ENCODE data around the gene LPCAT2. TPM values are rescaled to one million over a fixed set of nuclear protein-coding genes. Genes with fewer than 3 reads are reported as not detected.
A peak's percentile ranks its signal among the peaks of the same experiment; 100 is the strongest.

The LPCAT2 gene
- total RNA-seq, 1 donor from 2014 or later = 74.4 TPM

DNA sequence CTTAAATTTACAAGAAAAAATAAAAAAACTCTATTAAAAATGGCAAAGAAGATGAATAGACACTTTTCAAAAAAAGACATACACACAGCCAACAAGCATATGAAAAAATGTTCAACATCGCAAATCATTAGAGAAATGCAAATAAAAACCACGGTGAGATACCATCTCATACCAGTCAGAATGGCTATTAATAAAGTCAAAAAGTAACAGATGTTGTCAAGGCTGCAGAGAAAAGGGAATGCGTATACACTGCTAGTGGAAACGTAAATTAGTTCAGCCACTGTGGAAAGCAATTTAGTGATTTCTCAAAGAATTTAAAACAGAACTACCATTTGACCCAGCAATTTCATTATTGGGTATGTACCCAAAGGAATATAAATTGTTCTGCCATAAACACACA, 89.1 kb downstream of the LPCAT2 start:
- Mint-ChIP-seq H3K9me3 (ENCODE audit: unreplicated experiment) (peaks cover 1% of the 10 kb centered on the region), H3K4me3 (ENCODE audit: unreplicated experiment) (no peak overlapping the region)
- TF ChIP-seq, protein P1, sequence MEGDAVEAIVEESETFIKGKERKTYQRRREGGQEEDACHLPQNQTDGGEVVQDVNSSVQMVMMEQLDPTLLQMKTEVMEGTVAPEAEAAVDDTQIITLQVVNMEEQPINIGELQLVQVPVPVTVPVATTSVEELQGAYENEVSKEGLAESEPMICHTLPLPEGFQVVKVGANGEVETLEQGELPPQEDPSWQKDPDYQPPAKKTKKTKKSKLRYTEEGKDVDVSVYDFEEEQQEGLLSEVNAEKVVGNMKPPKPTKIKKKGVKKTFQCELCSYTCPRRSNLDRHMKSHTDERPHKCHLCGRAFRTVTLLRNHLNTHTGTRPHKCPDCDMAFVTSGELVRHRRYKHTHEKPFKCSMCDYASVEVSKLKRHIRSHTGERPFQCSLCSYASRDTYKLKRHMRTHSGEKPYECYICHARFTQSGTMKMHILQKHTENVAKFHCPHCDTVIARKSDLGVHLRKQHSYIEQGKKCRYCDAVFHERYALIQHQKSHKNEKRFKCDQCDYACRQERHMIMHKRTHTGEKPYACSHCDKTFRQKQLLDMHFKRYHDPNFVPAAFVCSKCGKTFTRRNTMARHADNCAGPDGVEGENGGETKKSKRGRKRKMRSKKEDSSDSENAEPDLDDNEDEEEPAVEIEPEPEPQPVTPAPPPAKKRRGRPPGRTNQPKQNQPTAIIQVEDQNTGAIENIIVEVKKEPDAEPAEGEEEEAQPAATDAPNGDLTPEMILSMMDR (IDR thresholded peaks at IDR 0.05; ENCODE audit: insufficient read depth, low read depth, low read length) = no peak
- TF ChIP-seq EZH2 (IDR thresholded peaks at IDR 0.05; ENCODE audit: insufficient read depth, low read length) = no peak

DNA sequence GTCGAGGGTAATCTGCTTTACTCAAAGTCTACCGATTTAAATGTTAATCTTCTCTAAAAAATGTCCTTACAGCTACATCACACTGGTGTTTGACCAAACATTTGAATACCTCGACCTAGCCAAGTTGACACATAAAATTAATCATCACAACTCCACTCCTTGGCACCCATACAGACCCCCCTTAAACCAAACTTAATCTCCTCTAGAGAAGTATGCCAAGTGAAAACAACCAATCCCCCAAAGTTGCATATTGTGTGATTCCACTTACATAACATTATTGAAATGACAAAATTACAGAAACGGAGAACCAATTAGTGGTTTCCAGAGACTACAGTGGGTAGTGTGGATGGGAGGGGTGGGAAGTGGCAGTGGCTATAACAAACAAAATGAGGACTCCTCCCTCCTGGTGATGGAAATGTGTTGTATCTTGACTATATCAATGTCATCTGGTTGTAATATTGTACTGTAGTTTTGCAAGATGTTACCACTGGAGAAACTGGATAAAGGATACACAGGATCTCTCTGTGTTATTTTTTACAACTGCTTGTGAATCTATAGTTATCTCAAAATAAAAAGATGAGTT, 97.0 kb downstream of the LPCAT2 start:
- DNase-seq (ENCODE audit: low read depth) = peak; percentile 17
- H3K9ac ChIP-seq (ENCODE audit: low read length) = no peak overlapping the region
- TF ChIP-seq, protein P1 (IDR thresholded peaks at IDR 0.05; ENCODE audit: insufficient read depth, low read depth, low read length) = no peak
- TF ChIP-seq EZH2 (IDR thresholded peaks at IDR 0.05; ENCODE audit: insufficient read depth, low read length) = no peak
- H3K27me3 ChIP-seq (ENCODE audit: insufficient read depth, low read length) = no peaks in the 10 kb centered on the region
- peaks cover 9% of the 10 kb centered on the region for H3K9me3 Mint-ChIP-seq (ENCODE audit: unreplicated experiment)
- H3K27me3 Mint-ChIP-seq (ENCODE audit: low read depth, unreplicated experiment) = no peaks in the 10 kb centered on the region
- H3K27ac ChIP-seq (ENCODE audit: low read depth, low read length) = no peak overlapping the region
- H3K36me3 ChIP-seq (ENCODE audit: insufficient read depth, low read length) = no peaks in the 10 kb centered on the region
- H4K20me1 ChIP-seq (ENCODE audit: insufficient read depth, low read length) = no peaks in the 10 kb centered on the region
- no peaks in the 10 kb centered on the region for H3K79me2 ChIP-seq (ENCODE audit: insufficient read depth, low read length)
- no peaks in the 10 kb centered on the region for H3K9me3 ChIP-seq (ENCODE audit: insufficient read depth, low read depth, low read length)
- H3K4me3 ChIP-seq (ENCODE audit: insufficient read depth, low read depth, low read length) = no peak overlapping the region
- H3K27ac Mint-ChIP-seq (ENCODE audit: unreplicated experiment) = no peak overlapping the region
- no peaks in the 10 kb centered on the region for H3K4me1 ChIP-seq (ENCODE audit: insufficient read depth, low read length)
- no peak overlapping the region for H2AFZ ChIP-seq (ENCODE audit: low read depth, low read length)
- H3K36me3 Mint-ChIP-seq (ENCODE audit: low read depth, unreplicated experiment) = no peaks in the 10 kb centered on the region
- no peaks in the 10 kb centered on the region for H3K4me1 Mint-ChIP-seq (ENCODE audit: low read depth, unreplicated experiment)
- no peak for FAIRE-seq
- no peak overlapping the region for H3K4me3 Mint-ChIP-seq (ENCODE audit: unreplicated experiment)
- no peak overlapping the region for H3K4me2 ChIP-seq (ENCODE audit: low read length)

More for the DNA sequence above, 89.1 kb downstream of the LPCAT2 start:
- Histone ChIP-seq H3K4me3 (ENCODE audit: insufficient read depth, low read depth, low read length) (no peak overlapping the region), H4K20me1 (ENCODE audit: insufficient read depth, low read length) (no peaks in the 10 kb centered on the region), H3K4me1 (ENCODE audit: insufficient read depth, low read length) (no peaks in the 10 kb centered on the region), H3K9me3 (ENCODE audit: insufficient read depth, low read depth, low read length) (no peaks in the 10 kb centered on the region), H2AFZ (ENCODE audit: low read depth, low read length) (no peak overlapping the region), H3K36me3 (ENCODE audit: insufficient read depth, low read length) (no peaks in the 10 kb centered on the region), H3K9ac (ENCODE audit: low read length) (no peak overlapping the region), H3K27me3 (ENCODE audit: insufficient read depth, low read length) (peaks cover 3% of the 10 kb centered on the region), H3K79me2 (ENCODE audit: insufficient read depth, low read length) (no peaks in the 10 kb centered on the region), H3K4me2 (ENCODE audit: low read length) (no peak overlapping the region), H3K27ac (ENCODE audit: low read depth, low read length) (no peak overlapping the region)
- Mint-ChIP-seq H3K27me3 (ENCODE audit: low read depth, unreplicated experiment) (no peaks in the 10 kb centered on the region), H3K4me1 (ENCODE audit: low read depth, unreplicated experiment) (no peaks in the 10 kb centered on the region), H3K36me3 (ENCODE audit: low read depth, unreplicated experiment) (no peaks in the 10 kb centered on the region), H3K27ac (ENCODE audit: unreplicated experiment) (no peak overlapping the region)
- DNase-seq (ENCODE audit: low read depth) = no peak
- FAIRE-seq = no peak

DNA sequence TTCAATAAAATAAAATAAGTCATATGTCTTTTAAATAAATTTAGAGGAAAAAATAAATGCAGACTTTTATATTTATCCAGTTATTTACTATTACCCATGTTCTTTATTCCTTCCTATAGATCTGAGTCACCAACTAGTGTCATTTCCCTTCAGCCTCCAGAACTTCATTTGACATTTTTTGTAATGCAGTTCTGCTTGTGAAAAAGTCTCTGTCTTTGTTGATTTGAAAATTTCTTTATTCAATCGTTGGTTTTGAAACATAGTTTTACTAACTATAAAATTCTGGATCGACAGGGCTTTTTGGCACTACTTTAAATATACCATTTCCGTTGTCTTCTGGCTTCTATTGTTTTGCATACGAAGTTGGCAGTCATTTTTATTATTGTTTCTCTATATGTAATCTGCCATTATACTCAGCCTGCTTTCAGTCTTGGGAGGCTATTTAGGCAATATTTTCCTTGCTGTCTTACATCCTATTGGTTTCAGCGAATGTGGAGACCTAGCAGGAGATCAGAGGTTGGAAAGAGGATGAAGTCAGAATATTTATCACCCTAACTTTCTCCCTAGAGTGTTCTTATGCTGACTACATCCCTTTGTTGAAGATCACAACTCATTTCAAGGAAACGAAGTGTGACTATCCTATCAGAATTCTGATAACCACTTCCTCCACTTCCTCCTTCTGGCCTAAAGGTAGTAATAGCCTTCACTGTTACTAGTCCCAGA, 104.9 kb downstream of the LPCAT2 start:
- no peak for TF ChIP-seq EZH2 (IDR thresholded peaks at IDR 0.05; ENCODE audit: insufficient read depth, low read length)
- TF ChIP-seq, protein P1 (IDR thresholded peaks at IDR 0.05; ENCODE audit: insufficient read depth, low read depth, low read length) = no peak
- H3K9ac ChIP-seq (ENCODE audit: low read length) = no peak overlapping the region
- no peaks in the 10 kb centered on the region for H3K27me3 ChIP-seq (ENCODE audit: insufficient read depth, low read length)
- peaks cover 9% of the 10 kb centered on the region for H3K9me3 Mint-ChIP-seq (ENCODE audit: unreplicated experiment)
- FAIRE-seq (no peak), DNase-seq (ENCODE audit: low read depth) (no peak)
- H3K4me2 ChIP-seq (ENCODE audit: low read length) = no peak overlapping the region
- H3K36me3 ChIP-seq (ENCODE audit: insufficient read depth, low read length) = no peaks in the 10 kb centered on the region
- H3K79me2 ChIP-seq (ENCODE audit: insufficient read depth, low read length) = no peaks in the 10 kb centered on the region
- no peak overlapping the region for H2AFZ ChIP-seq (ENCODE audit: low read depth, low read length)
- no peak overlapping the region for H3K27ac Mint-ChIP-seq (ENCODE audit: unreplicated experiment)
- no peaks in the 10 kb centered on the region for H3K9me3 ChIP-seq (ENCODE audit: insufficient read depth, low read depth, low read length)
- no peak overlapping the region for H3K4me3 ChIP-seq (ENCODE audit: insufficient read depth, low read depth, low read length)
- peaks cover 7% of the 10 kb centered on the region for H3K27me3 Mint-ChIP-seq (ENCODE audit: low read depth, unreplicated experiment)
- no peaks in the 10 kb centered on the region for H4K20me1 ChIP-seq (ENCODE audit: insufficient read depth, low read length)
- H3K4me1 Mint-ChIP-seq (ENCODE audit: low read depth, unreplicated experiment) = no peaks in the 10 kb centered on the region
- H3K4me3 Mint-ChIP-seq (ENCODE audit: unreplicated experiment) = no peak overlapping the region
- no peaks in the 10 kb centered on the region for H3K4me1 ChIP-seq (ENCODE audit: insufficient read depth, low read length)
- H3K27ac ChIP-seq (ENCODE audit: low read depth, low read length) = no peak overlapping the region
- H3K36me3 Mint-ChIP-seq (ENCODE audit: low read depth, unreplicated experiment) = no peaks in the 10 kb centered on the region
